ENCODE measurements around the gene MYOZ1. TPM values are rescaled to one million over a fixed set of nuclear protein-coding genes. Genes with fewer than 3 reads are reported as not detected.
A peak's percentile ranks its signal among the peaks of the same experiment; 100 is the strongest.

MYOZ1 gene
- total RNA-seq, 1 donor: not detected

DNA sequence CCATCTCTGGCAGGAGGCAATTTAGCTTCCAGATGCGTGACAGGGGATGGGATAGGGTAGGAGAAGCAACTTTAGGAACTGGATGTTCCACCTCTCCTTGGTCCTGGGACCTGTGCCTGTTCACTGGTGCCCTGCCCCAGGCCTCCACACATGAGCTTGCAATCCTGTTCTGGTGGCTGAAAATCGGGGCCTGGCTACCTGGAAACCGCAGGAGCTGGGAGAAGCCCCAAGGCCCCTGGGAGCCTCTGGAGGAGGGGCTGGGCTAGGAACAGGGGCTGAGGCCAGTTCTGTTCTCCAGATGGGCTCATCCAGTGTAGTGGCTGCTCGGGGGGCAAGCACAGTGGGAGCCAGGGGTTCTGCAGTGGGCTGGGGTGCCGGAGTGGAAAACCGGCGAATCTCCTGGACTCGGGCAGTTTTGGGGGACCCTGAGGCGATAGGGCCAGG, 5.3 kb upstream of the MYOZ1 start:
- Histone ChIP-seq H2AFZ (ENCODE audit: low read length) (peak overlapping the region; percentile 14), H3K4me3 (ENCODE audit: insufficient read depth, low read length) (no peak overlapping the region)

DNA sequence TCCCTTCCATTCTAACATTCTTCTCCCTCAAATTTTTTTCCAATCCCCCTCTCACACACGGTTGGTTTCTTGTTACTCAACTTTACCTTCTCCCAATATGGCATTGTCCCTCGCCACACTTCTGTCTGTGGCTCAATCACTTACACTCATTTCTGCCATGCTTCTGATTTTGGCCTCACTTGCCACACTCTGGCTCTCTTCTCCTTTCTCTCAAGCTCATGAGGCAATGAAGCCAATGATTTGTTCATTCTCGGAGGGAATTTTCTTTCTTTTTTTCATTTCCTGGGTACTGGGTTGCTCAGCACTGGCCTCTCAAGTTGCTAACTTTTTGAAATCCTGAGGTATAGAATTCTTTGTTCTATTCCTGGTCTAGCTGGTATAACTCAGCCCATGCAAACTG, 4.0 kb upstream of the MYOZ1 start:
- Histone ChIP-seq H3K9me3 (ENCODE audit: low read depth, low read length) (no peaks in the 10 kb centered on the region), H3K4me2 (ENCODE audit: insufficient read depth, low read length) (no peak overlapping the region), H4K20me1 (ENCODE audit: insufficient read depth, low read length) (no peaks in the 10 kb centered on the region), H3K27me3 (ENCODE audit: insufficient read depth, low read length) (peaks cover 10% of the 10 kb centered on the region), H3K4me3 (ENCODE audit: insufficient read depth, low read length) (no peak overlapping the region), H3K79me2 (ENCODE audit: insufficient read depth, low read length) (no peaks in the 10 kb centered on the region), H2AFZ (ENCODE audit: low read length) (no peak overlapping the region), H3K4me1 (ENCODE audit: insufficient read depth, low read length) (peaks cover 23% of the 10 kb centered on the region), H3K27ac (ENCODE audit: low read depth, low read length) (no peak overlapping the region), H3K36me3 (ENCODE audit: insufficient read depth, low read length) (no peaks in the 10 kb centered on the region)
- DNase-seq (ENCODE audit: insufficient read length, low spot score, missing footprints): no peak
- TF ChIP-seq, protein P1, sequence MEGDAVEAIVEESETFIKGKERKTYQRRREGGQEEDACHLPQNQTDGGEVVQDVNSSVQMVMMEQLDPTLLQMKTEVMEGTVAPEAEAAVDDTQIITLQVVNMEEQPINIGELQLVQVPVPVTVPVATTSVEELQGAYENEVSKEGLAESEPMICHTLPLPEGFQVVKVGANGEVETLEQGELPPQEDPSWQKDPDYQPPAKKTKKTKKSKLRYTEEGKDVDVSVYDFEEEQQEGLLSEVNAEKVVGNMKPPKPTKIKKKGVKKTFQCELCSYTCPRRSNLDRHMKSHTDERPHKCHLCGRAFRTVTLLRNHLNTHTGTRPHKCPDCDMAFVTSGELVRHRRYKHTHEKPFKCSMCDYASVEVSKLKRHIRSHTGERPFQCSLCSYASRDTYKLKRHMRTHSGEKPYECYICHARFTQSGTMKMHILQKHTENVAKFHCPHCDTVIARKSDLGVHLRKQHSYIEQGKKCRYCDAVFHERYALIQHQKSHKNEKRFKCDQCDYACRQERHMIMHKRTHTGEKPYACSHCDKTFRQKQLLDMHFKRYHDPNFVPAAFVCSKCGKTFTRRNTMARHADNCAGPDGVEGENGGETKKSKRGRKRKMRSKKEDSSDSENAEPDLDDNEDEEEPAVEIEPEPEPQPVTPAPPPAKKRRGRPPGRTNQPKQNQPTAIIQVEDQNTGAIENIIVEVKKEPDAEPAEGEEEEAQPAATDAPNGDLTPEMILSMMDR (IDR thresholded peaks at IDR 0.05; ENCODE audit: extremely low read depth, low read depth, low read length): no peak

More for the DNA sequence above, 5.3 kb upstream of the MYOZ1 start:
- peaks cover 35% of the 10 kb centered on the region for H3K4me1 ChIP-seq (ENCODE audit: insufficient read depth, low read length)
- TF ChIP-seq, protein P1 (IDR thresholded peaks at IDR 0.05; ENCODE audit: extremely low read depth, low read depth, low read length): no peak
- H3K4me2 ChIP-seq (ENCODE audit: insufficient read depth, low read length): no peak overlapping the region
- peaks cover under 1% of the 10 kb centered on the region for H3K27me3 ChIP-seq (ENCODE audit: insufficient read depth, low read length)
- H3K36me3 ChIP-seq (ENCODE audit: insufficient read depth, low read length): no peaks in the 10 kb centered on the region
- no peaks in the 10 kb centered on the region for H4K20me1 ChIP-seq (ENCODE audit: insufficient read depth, low read length)
- H3K79me2 ChIP-seq (ENCODE audit: insufficient read depth, low read length): no peaks in the 10 kb centered on the region
- no peak for DNase-seq (ENCODE audit: insufficient read length, low spot score, missing footprints)
- no peak overlapping the region for H3K27ac ChIP-seq (ENCODE audit: low read depth, low read length)
- H3K9me3 ChIP-seq (ENCODE audit: low read depth, low read length): no peaks in the 10 kb centered on the region

DNA sequence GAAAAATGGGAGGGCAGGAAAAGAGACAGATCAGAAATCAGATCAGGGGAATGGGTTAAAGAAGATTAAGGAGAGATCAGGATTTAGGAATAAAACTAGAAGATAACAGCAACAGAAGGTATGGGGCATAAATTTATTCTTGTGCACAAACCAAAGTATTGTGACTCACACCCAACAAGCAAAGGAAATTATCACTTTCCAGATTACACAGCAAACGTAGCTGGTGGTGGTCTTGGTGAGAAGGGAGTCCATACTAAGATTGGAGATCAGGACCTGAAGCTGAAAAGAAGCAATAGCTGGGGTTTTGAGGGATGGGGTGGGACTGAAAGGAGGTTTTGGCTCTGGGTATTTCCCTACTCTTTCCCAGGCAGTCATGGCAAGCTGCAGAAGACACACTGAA, 3.5 kb upstream of the MYOZ1 start:
- peaks cover 21% of the 10 kb centered on the region for H3K4me1 ChIP-seq (ENCODE audit: insufficient read depth, low read length)
- TF ChIP-seq, protein P1 (IDR thresholded peaks at IDR 0.05; ENCODE audit: extremely low read depth, low read depth, low read length): no peak
- no peak overlapping the region for H3K27ac ChIP-seq (ENCODE audit: low read depth, low read length)
- H3K36me3 ChIP-seq (ENCODE audit: insufficient read depth, low read length): no peaks in the 10 kb centered on the region
- no peak for DNase-seq (ENCODE audit: insufficient read length, low spot score, missing footprints)
- no peak overlapping the region for H2AFZ ChIP-seq (ENCODE audit: low read length)
- peaks cover 10% of the 10 kb centered on the region for H3K27me3 ChIP-seq (ENCODE audit: insufficient read depth, low read length)
- no peak overlapping the region for H3K4me2 ChIP-seq (ENCODE audit: insufficient read depth, low read length)
- H3K4me3 ChIP-seq (ENCODE audit: insufficient read depth, low read length): no peak overlapping the region
- H3K79me2 ChIP-seq (ENCODE audit: insufficient read depth, low read length): no peaks in the 10 kb centered on the region
- no peaks in the 10 kb centered on the region for H4K20me1 ChIP-seq (ENCODE audit: insufficient read depth, low read length)
- H3K9me3 ChIP-seq (ENCODE audit: low read depth, low read length): no peaks in the 10 kb centered on the region

DNA sequence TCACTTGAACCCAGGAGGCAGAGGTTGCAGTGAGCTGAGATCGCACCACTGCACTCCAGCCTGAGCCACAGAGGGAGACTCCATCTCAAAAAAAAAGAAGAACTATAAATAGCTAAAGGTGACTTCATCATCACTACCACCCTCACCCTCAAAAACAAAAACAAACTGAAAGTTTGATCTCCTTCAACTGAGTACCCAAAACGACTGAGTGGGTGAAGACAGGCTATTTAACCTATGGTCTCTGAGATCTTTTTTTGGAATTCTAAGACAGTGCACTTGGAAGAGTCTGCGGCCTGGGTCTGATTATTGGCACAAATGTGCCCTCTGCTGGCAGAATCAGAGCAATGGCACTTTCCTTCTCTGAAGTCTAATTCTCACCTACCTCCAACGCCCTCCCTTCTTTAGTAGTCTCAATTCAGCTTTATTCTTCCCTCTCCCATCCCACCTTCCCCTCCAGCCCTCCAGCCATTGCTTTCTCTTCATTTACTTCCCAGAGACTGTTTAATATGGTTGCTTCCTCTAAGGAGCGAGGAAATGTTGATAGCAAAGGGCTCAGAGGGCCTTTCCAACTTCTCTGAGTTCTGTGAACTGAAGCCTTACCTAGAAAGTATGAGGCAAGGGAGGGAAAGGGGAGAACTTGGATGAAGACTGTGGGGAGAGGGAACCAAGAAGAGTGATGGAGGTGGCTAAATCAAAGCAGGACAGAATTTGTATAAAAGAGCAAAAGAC, 2.9 kb upstream of the MYOZ1 start:
- Histone ChIP-seq H3K4me2 (ENCODE audit: insufficient read depth, low read length) (peak overlapping the region; percentile 32), H3K4me1 (ENCODE audit: insufficient read depth, low read length) (peaks cover 16% of the 10 kb centered on the region), H3K27me3 (ENCODE audit: insufficient read depth, low read length) (peaks cover 10% of the 10 kb centered on the region), H3K27ac (ENCODE audit: low read depth, low read length) (no peak overlapping the region), H3K79me2 (ENCODE audit: insufficient read depth, low read length) (no peaks in the 10 kb centered on the region), H3K9me3 (ENCODE audit: low read depth, low read length) (no peaks in the 10 kb centered on the region), H3K36me3 (ENCODE audit: insufficient read depth, low read length) (no peaks in the 10 kb centered on the region), H2AFZ (ENCODE audit: low read length) (peak overlapping the region; percentile 28), H4K20me1 (ENCODE audit: insufficient read depth, low read length) (no peaks in the 10 kb centered on the region), H3K4me3 (ENCODE audit: insufficient read depth, low read length) (no peak overlapping the region)
- DNase-seq (ENCODE audit: insufficient read length, low spot score, missing footprints): peak; percentile 94
- TF ChIP-seq, protein P1 (IDR thresholded peaks at IDR 0.05; ENCODE audit: extremely low read depth, low read depth, low read length): peak; percentile 86
